ENCODE results near the gene STIM2.

Gene STIM2

DNA sequence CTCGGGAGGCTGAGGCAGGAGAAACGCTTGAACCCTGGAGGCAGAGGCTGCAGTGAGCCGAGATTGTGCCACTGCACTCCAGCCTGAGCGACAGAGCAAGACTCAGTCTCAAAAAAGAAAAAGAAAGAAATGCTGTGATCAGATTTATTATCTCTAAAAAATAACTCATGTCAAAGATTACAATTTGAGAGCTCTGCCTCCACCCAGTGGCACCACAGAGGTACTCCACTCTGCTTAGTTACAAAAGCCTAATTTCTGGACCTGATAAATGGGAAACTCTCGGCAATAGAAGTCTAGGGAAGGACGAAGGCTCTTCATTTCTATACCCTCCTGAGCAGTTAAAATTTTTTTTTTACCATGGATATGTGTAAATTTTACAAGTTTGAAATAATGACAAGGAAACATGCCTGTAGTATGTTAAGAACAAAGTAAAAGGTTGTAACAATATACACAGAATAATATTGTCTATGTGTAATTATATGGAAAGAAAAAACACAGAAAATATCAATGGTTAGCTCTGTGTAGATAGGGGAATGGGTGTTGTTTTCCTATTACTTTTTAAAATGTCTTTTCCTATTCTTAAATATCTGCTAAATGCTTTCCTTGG is 149.8 kb downstream of the STIM2 start:
- Histone ChIP-seq H3K27me3 (ENCODE audit: insufficient read depth, poor library complexity, severe bottlenecking) (no peaks in the 10 kb centered on the region), H3K4me1 (ENCODE audit: insufficient read depth, poor library complexity, severe bottlenecking) (peaks cover 11% of the 10 kb centered on the region), H3K9me3 (ENCODE audit: severe bottlenecking) (no peaks in the 10 kb centered on the region), H3K36me3 (ENCODE audit: low read depth) (peaks cover 15% of the 10 kb centered on the region), H3K4me3 (ENCODE audit: severe bottlenecking) (no peak overlapping the region), H3K27ac (ENCODE audit: poor library complexity, severe bottlenecking) (no peak overlapping the region)
- peak; percentile 93 for TF ChIP-seq CTCF (IDR thresholded peaks at IDR 0.05; ENCODE audit: poor library complexity, severe bottlenecking)
- DNase-seq (ENCODE audit: low spot score): no peak
- ATAC-seq (ENCODE audit: low read depth): peak; percentile 66; the same call in 2 of the 3 replicates

DNA sequence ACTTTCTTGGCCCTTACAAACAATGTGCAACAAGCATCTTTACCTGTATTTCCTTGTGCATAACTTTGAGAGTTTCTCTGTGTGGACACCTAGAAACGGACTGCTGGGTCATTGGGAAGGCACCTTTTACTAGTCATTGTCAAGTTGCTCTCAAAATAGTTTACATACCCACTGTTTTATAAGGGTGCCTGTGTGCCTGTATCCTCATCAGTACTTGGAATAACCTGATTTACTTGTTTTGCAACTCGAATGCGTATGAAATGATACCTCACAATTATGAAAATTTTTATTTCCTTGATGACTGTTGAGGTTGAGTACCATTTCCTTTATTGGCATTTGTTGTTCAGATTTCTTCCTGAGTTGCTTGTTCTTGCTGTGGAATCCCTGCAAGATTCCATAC is 150.8 kb downstream of the STIM2 start:
- no peak overlapping the region for H3K4me3 ChIP-seq (ENCODE audit: severe bottlenecking)
- no peak overlapping the region for H3K27ac ChIP-seq (ENCODE audit: poor library complexity, severe bottlenecking)
- H3K9me3 ChIP-seq (ENCODE audit: severe bottlenecking): no peaks in the 10 kb centered on the region
- no peak for TF ChIP-seq CTCF (IDR thresholded peaks at IDR 0.05; ENCODE audit: poor library complexity, severe bottlenecking)
- no peaks in the 10 kb centered on the region for H3K27me3 ChIP-seq (ENCODE audit: insufficient read depth, poor library complexity, severe bottlenecking)
- peaks cover 10% of the 10 kb centered on the region for H3K4me1 ChIP-seq (ENCODE audit: insufficient read depth, poor library complexity, severe bottlenecking)
- peaks cover 15% of the 10 kb centered on the region for H3K36me3 ChIP-seq (ENCODE audit: low read depth)
- DNase-seq (ENCODE audit: low spot score) (no peak), ATAC-seq (ENCODE audit: low read depth) (no peak)

GRCh38 chr4:27013012-27013411 is 152.4 kb downstream of the STIM2 start:
- no peaks in the 10 kb centered on the region for H3K9me3 ChIP-seq (ENCODE audit: severe bottlenecking)
- H3K27me3 ChIP-seq (ENCODE audit: insufficient read depth, poor library complexity, severe bottlenecking): no peaks in the 10 kb centered on the region
- H3K36me3 ChIP-seq (ENCODE audit: low read depth): peaks cover 12% of the 10 kb centered on the region; the same call in 1 of the 2 replicates
- H3K4me1 ChIP-seq (ENCODE audit: insufficient read depth, poor library complexity, severe bottlenecking): peaks cover 11% of the 10 kb centered on the region
- no peak for DNase-seq (ENCODE audit: low spot score)
- H3K27ac ChIP-seq (ENCODE audit: poor library complexity, severe bottlenecking): no peak overlapping the region
- no peak overlapping the region for H3K4me3 ChIP-seq (ENCODE audit: severe bottlenecking)
- no peak for ATAC-seq (ENCODE audit: low read depth)
- no peak for TF ChIP-seq CTCF (IDR thresholded peaks at IDR 0.05; ENCODE audit: poor library complexity, severe bottlenecking)

GRCh38 chr4:27016551-27016950 is 155.9 kb downstream of the STIM2 start:
- Histone ChIP-seq H3K27me3 (ENCODE audit: insufficient read depth, poor library complexity, severe bottlenecking) (no peaks in the 10 kb centered on the region), H3K36me3 (ENCODE audit: low read depth) (0 out of 2 replicates have a peak, but pooled peaks cover 6% of the 10 kb centered on the region), H3K27ac (ENCODE audit: poor library complexity, severe bottlenecking) (no peak overlapping the region), H3K4me1 (ENCODE audit: insufficient read depth, poor library complexity, severe bottlenecking) (peaks cover 6% of the 10 kb centered on the region), H3K4me3 (ENCODE audit: severe bottlenecking) (no peak overlapping the region), H3K9me3 (ENCODE audit: severe bottlenecking) (no peaks in the 10 kb centered on the region)
- no peak for ATAC-seq (ENCODE audit: low read depth)
- no peak for DNase-seq (ENCODE audit: low spot score)
- TF ChIP-seq CTCF (IDR thresholded peaks at IDR 0.05; ENCODE audit: poor library complexity, severe bottlenecking): no peak

- no peak for ATAC-seq (ENCODE audit: low read depth)
- Histone ChIP-seq H3K27me3 (ENCODE audit: insufficient read depth, poor library complexity, severe bottlenecking) (no peaks in the 10 kb centered on the region), H3K4me3 (ENCODE audit: severe bottlenecking) (no peak overlapping the region), H3K4me1 (ENCODE audit: insufficient read depth, poor library complexity, severe bottlenecking) (peaks cover 5% of the 10 kb centered on the region), H3K9me3 (ENCODE audit: severe bottlenecking) (no peaks in the 10 kb centered on the region), H3K27ac (ENCODE audit: poor library complexity, severe bottlenecking) (no peak overlapping the region), H3K36me3 (ENCODE audit: low read depth) (0 out of 2 replicates have a peak, but pooled peaks cover 6% of the 10 kb centered on the region)
- no peak for TF ChIP-seq CTCF (IDR thresholded peaks at IDR 0.05; ENCODE audit: poor library complexity, severe bottlenecking)
- DNase-seq (ENCODE audit: low spot score): no peak
Observed at GRCh38 chr4:27017623-27018022, 157.0 kb downstream of the STIM2 start.
